ENCODE data around the gene HSPB9. TPM values are rescaled to one million over a fixed set of nuclear protein-coding genes. Genes with fewer than 3 reads are reported as not detected.

The HSPB9 gene, protein sequence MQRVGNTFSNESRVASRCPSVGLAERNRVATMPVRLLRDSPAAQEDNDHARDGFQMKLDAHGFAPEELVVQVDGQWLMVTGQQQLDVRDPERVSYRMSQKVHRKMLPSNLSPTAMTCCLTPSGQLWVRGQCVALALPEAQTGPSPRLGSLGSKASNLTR
- 1.2 TPM for total RNA-seq

DNA sequence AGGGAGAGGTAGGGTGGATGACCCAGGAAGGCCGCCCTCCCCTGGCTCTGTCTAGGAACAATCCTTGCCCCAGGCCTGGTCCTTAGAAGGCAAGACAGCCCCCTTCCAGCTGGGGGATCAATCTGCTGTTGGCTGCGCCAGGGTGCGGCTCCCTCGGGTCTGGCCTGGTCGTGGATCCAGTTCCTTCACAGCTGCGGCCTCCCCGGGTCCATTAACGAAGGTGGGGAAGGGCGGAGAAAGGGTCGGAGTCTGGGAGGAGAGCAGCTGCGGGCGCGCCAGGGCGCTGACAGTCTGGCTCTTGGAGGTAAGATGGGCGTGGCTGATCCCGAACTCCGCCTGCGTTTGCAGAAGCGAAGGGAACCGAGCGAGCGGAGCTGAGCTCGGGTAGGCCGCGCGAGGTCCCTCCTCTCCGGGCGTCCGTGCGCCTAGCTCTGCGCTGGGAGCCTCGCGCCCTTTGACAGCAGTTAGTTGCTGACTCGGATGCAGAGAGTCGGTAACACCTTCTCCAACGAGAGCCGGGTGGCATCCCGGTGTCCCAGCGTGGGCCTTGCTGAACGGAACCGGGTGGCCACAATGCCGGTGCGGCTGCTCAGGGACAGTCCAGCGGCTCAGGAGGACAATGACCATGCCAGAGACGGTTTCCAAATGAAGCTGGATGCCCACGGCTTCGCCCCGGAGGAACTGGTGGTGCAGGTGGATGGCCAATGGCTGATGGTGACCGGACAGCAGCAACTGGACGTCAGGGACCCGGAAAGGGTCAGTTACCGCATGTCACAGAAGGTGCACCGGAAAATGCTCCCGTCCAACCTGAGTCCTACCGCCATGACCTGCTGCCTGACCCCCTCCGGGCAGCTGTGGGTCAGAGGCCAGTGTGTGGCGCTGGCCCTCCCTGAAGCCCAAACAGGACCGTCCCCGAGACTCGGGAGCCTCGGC, at the start of gene HSPB9:
TSS of gene HSPB9 (plus strand) at position 434 of the 933 bp plus-strand sequence. CDS start at position 481, 47 bp downstream.
- peaks cover 35% of the 10 kb centered on the region for H3K4me1 ChIP-seq
- peaks cover 0 to 32% of the 10 kb centered on the region in 2 donors for H3K36me3 ChIP-seq

DNA sequence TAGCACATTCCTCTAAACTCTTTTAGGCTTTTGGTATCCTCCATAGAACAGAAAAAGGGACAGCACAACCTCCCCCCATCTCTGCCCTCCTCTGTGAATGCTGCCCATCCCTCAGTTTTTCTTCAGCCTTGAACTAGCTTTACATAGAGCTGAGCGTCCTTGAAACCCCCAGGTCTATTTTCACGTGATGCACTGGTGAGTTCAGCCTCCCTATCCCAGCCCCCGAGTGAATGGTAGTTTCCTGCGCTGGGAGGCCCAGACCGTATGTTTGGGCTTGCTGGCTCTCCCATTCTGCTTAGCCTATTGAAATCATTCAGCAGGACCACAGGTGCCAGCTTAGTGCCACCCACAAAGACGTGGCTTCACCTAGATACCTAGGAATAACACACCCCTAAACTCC, 46.8 kb upstream of the HSPB9 start:
- H3K27ac ChIP-seq = no peak overlapping the region
- H3K4me1 ChIP-seq = peaks cover 13% of the 10 kb centered on the region
- H3K36me3 ChIP-seq = no peaks in the 10 kb centered on the region
- no peak for DNase-seq (ENCODE audit: extremely low spot score in 2 of 2)
- TF ChIP-seq, protein P1, sequence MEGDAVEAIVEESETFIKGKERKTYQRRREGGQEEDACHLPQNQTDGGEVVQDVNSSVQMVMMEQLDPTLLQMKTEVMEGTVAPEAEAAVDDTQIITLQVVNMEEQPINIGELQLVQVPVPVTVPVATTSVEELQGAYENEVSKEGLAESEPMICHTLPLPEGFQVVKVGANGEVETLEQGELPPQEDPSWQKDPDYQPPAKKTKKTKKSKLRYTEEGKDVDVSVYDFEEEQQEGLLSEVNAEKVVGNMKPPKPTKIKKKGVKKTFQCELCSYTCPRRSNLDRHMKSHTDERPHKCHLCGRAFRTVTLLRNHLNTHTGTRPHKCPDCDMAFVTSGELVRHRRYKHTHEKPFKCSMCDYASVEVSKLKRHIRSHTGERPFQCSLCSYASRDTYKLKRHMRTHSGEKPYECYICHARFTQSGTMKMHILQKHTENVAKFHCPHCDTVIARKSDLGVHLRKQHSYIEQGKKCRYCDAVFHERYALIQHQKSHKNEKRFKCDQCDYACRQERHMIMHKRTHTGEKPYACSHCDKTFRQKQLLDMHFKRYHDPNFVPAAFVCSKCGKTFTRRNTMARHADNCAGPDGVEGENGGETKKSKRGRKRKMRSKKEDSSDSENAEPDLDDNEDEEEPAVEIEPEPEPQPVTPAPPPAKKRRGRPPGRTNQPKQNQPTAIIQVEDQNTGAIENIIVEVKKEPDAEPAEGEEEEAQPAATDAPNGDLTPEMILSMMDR (IDR thresholded peaks at IDR 0.05) = no peak
- TF ChIP-seq POLR2AphosphoS5 (IDR thresholded peaks at IDR 0.05; ENCODE audit: insufficient read depth in 1 of 2, low read depth in 1 of 2) (no peak), POLR2A (IDR thresholded peaks at IDR 0.05) (no peak)
- H3K9me3 ChIP-seq = no peaks in the 10 kb centered on the region
- H3K27me3 ChIP-seq = peaks cover 9% of the 10 kb centered on the region
- intact Hi-C loops (cut with DNase I) = no loop called here
- no peak overlapping the region for H3K4me3 ChIP-seq

More for the DNA sequence above, at the start of gene HSPB9:
- peak within 1 kb of the TSS in 1 of 2 donors; percentile 96 for H3K4me3 ChIP-seq
- H3K27me3 ChIP-seq = no peaks in the 10 kb centered on the region
- H3K27ac ChIP-seq = peak within 1 kb of the TSS; percentile 70
- TF ChIP-seq POLR2AphosphoS5 (IDR thresholded peaks at IDR 0.05; ENCODE audit: insufficient read depth in 1 of 2, low read depth in 1 of 2) = no peak
- TF ChIP-seq, protein P1 (IDR thresholded peaks at IDR 0.05) = no peak
- no peak for TF ChIP-seq POLR2A (IDR thresholded peaks at IDR 0.05)
- intact Hi-C loops (cut with DNase I) = no loop called here
- no peaks in the 10 kb centered on the region for H3K9me3 ChIP-seq
- DNase-seq (ENCODE audit: extremely low spot score in 2 of 2) = no peak

DNA sequence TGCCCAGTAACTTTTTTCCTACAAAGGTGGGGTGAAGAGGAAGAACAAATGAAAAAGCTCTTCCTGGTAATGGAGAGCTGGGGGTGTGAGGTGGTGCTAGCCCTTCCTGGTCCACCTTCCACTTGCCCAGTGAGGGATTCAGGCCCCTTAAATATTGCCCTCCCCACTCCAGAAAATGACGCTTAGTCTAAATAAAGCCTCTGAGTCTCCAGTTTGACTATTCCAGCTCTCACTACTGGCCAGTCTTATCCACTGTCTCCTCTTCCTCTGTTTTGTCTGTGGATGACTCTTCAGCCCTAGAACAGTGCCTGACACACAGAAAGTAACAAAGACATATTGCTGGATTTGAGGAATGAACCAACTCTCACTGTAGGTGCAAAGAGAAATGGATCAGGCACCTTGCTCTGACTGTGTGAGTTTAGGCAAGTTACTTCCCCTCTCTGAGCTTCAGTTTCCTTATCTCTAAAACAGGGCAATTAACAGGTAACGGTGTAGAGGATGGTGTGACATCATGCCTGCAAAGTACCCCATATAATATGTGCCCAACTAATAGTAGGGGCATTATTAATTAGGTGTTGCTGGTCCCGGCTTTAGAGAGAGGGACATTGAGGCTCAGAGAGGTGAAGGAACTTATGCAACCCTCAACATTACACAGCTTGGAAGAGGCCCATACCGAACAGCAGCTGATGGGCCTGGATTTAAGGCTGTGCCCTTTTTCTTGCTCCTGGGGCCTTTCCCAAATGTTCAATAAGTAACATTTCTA, 45.6 kb upstream of the HSPB9 start:
- H3K36me3 ChIP-seq = no peaks in the 10 kb centered on the region
- intact Hi-C loops (cut with DNase I) = no loop called here
- no peaks in the 10 kb centered on the region for H3K9me3 ChIP-seq
- DNase-seq (ENCODE audit: extremely low spot score in 2 of 2) = no peak
- peaks cover 8% of the 10 kb centered on the region for H3K4me1 ChIP-seq
- peaks cover 9% of the 10 kb centered on the region for H3K27me3 ChIP-seq
- H3K27ac ChIP-seq = no peak overlapping the region
- H3K4me3 ChIP-seq = no peak overlapping the region
- no peak for TF ChIP-seq POLR2AphosphoS5 (IDR thresholded peaks at IDR 0.05; ENCODE audit: insufficient read depth in 1 of 2, low read depth in 1 of 2)
- TF ChIP-seq, protein P1 (IDR thresholded peaks at IDR 0.05) = no peak
- TF ChIP-seq POLR2A (IDR thresholded peaks at IDR 0.05) = no peak

DNA sequence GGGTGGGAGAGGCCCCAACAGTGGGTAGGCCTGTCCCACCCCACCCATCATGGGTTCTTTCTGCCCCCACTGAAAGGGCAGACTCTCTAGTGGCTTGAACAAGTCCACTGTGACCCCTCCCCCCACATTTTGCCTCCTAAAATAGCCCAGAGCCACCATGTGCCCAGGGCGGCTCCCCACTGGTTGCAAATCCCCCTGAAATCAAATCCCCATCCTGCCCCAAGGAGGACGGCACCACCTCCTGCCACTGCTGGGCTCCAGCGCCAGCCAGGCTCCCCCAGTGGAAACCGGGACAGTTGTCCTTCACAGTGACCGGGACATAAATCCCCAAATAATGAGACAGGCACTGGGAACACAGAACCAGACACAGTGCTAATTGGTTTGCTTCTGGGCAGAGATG, 44.8 kb upstream of the HSPB9 start:
- no peak for DNase-seq (ENCODE audit: extremely low spot score in 2 of 2)
- Histone ChIP-seq H3K4me3 (no peak overlapping the region), H3K4me1 (no peaks in the 10 kb centered on the region), H3K36me3 (no peaks in the 10 kb centered on the region), H3K27me3 (peaks cover 1% of the 10 kb centered on the region), H3K27ac (no peak overlapping the region), H3K9me3 (no peaks in the 10 kb centered on the region)
- TF ChIP-seq POLR2AphosphoS5 (IDR thresholded peaks at IDR 0.05; ENCODE audit: insufficient read depth in 1 of 2, low read depth in 1 of 2) = no peak
- TF ChIP-seq POLR2A (IDR thresholded peaks at IDR 0.05) = no peak
- TF ChIP-seq, protein P1 (IDR thresholded peaks at IDR 0.05) = no peak
- intact Hi-C loops (cut with DNase I) = no loop called here

Data from vagina (tissue), 2 donors.